ENCODE results near the gene PTPN22.

PTPN22 gene

GRCh38 chr1:113793878-113794834 is 77.4 kb downstream of the PTPN22 start:
- DNase-seq = no peak

- no peak for DNase-seq
Measured at GRCh38 chr1:113792986-113793385, 78.5 kb downstream of the PTPN22 start.

GRCh38 chr1:113792471-113792870 is 79.0 kb downstream of the PTPN22 start:
- DNase-seq = no peak

GRCh38 chr1:113788802-113789201 is 82.7 kb downstream of the PTPN22 start:
- no peak for DNase-seq

GRCh38 chr1:113787663-113788062 is 83.8 kb downstream of the PTPN22 start:
- DNase-seq = no peak

- DNase-seq = no peak
Measured at GRCh38 chr1:113786069-113786468, 85.4 kb downstream of the PTPN22 start.

GRCh38 chr1:113784104-113784779 is 87.3 kb downstream of the PTPN22 start:
- DNase-seq = peak; percentile 68

GRCh38 chr1:113783254-113784103 is 88.0 kb downstream of the PTPN22 start:
- DNase-seq = peak; percentile 74

- no peak for DNase-seq
Measured at GRCh38 chr1:113782406-113782805, 89.1 kb downstream of the PTPN22 start.

GRCh38 chr1:113780374-113781146 is 91.0 kb downstream of the PTPN22 start:
- no peak for DNase-seq

GRCh38 chr1:113779542-113779941 is 92.0 kb downstream of the PTPN22 start:
- DNase-seq = no peak

- DNase-seq = no peak
Measured at GRCh38 chr1:113777561-113777960, 94.0 kb downstream of the PTPN22 start.

GRCh38 chr1:113770031-113770430 is 101.5 kb downstream of the PTPN22 start:
- no peak for DNase-seq

- no peak for DNase-seq
Measured at GRCh38 chr1:113769601-113769970, 101.9 kb downstream of the PTPN22 start.

GRCh38 chr1:113768916-113769600 is 102.5 kb downstream of the PTPN22 start:
- no peak for DNase-seq

GRCh38 chr1:113765306-113766230 is 105.9 kb downstream of the PTPN22 start:
- no peak for DNase-seq

Measured in activated effector memory CD4-positive, alpha-beta T cell treated with anti-CD3 and anti-CD28 coated beads, Interleukin-2, amount 50 U/mL, for 16 hours (primary cell).